Karpas-422 (cell line): ENCODE results near the gene DHX30. TPM values are rescaled to one million over a fixed set of nuclear protein-coding genes. Genes with fewer than 3 reads are reported as not detected.

Experiments
- DNase-seq: peaks from one replicate; pipeline ENCODE4 v3.0.0-alpha.2; 2015
- H2AFZ ChIP-seq: fragments of 200-600 bp; sonication (generic); 2 replicates; pipeline ENCODE4 v1.6.1; 2014; ENCODE audit warnings: antibody characterized with exemption, low read length, mixed read lengths
- H3K27ac ChIP-seq: fragments of 200-600 bp; sonication (generic); 2 replicates; pipeline ENCODE4 v1.5.1; 2014; ENCODE audit warnings: mild to moderate bottlenecking, low read length, moderate library complexity
- H3K27me3 ChIP-seq: fragments of 200-600 bp; sonication (generic); 2 replicates; pipeline ENCODE4 v1.6.1; 2014; ENCODE audit warnings: low read length, mixed read lengths
- H3K36me3 ChIP-seq: fragments of 200-600 bp; sonication (generic); 2 replicates; pipeline ENCODE4 v1.6.1; 2014; ENCODE audit warnings: low read length, mixed read lengths; ENCODE audit not compliant: insufficient read depth
- H3K4me1 ChIP-seq: fragments of 200-600 bp; sonication (generic); 2 replicates; pipeline ENCODE4 v1.6.1; 2014; ENCODE audit warnings: mild to moderate bottlenecking, low read length, mixed read lengths
- H3K4me2 ChIP-seq: fragments of 200-600 bp; sonication (generic); 2 replicates; pipeline ENCODE4 v1.6.1; 2014; ENCODE audit warnings: low read length, low read depth, mild to moderate bottlenecking; ENCODE audit not compliant: poor library complexity, severe bottlenecking
- H3K4me3 ChIP-seq: fragments of 200-600 bp; sonication (generic); 2 replicates; pipeline ENCODE4 v1.5.1; 2014; ENCODE audit warnings: mild to moderate bottlenecking, antibody characterized with exemption, low read length, mixed read lengths
- H3K79me2 ChIP-seq: fragments of 200-600 bp; sonication (generic); 2 replicates; pipeline ENCODE4 v1.6.1; 2014; ENCODE audit warnings: mild to moderate bottlenecking, low read length, mixed read lengths
- H3K9ac ChIP-seq: fragments of 200-600 bp; sonication (generic); 2 replicates; pipeline ENCODE4 v1.6.0; 2014; ENCODE audit warnings: low read length
- H3K9me2 ChIP-seq: fragments of 200-600 bp; sonication (generic), shearing (Covaris generic); replicated peaks from 2 replicates; pipeline ENCODE4 v1.6.0; 2014; ENCODE audit warnings: mild to moderate bottlenecking, low read length, moderate library complexity; ENCODE audit not compliant: insufficient read depth
- H3K9me3 ChIP-seq: fragments of 300-700, 200-600 bp; sonication (generic); 2 replicates; pipeline ENCODE4 v1.6.1; 2014; ENCODE audit warnings: low read length, mixed read lengths
- H4K20me1 ChIP-seq: fragments of 200-600 bp; sonication (generic); 2 replicates; pipeline ENCODE4 v1.6.1; 2014; ENCODE audit warnings: mild to moderate bottlenecking, antibody characterized with exemption, low read length, low read depth; ENCODE audit not compliant: insufficient read depth
- total RNA-seq: library from RNA; depleted of rRNA; stranded (reverse); fragments of >200 nt; shearing (Covaris generic); gene quantifications from 2 replicates; pipeline ENCODE4 v1.2.3, GENCODE V29; 2014; ENCODE audit warnings: low replicate concordance

DHX30 gene
- total RNA-seq, 1 experiment from 2014 or later = 58.6 TPM

DNA sequence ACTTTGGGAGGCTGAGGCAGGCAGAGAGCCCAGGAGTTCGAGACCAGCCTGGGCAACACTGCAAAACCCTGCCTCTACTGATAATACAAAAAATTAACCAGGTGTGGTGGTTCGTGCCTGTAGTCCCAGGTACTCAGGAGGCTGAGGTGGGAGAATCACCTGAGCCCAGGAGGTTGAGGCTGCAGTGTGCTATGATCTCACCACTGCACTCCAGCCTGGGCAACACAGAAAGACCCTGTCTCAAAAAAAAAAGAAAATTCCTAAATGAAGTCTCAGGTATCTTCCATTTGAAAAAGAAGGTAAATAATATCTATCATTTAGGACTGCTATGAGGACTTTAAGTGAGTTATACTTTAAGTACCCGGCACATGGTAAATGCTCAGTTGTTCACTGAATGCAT is 24.2 kb upstream of the DHX30 start:
- Histone ChIP-seq H3K9me2 (no peaks in the 10 kb centered on the region), H3K9me3 (no peaks in the 10 kb centered on the region), H3K27me3 (no peaks in the 10 kb centered on the region), H3K4me1 (peaks cover 32% of the 10 kb centered on the region), H3K9ac (no peak overlapping the region), H3K36me3 (peaks cover 14% of the 10 kb centered on the region; the same call in 1 of the 2 replicates), H4K20me1 (peaks cover 24% of the 10 kb centered on the region), H3K4me2 (peak overlapping the region; percentile 82), H3K79me2 (peaks cover 82% of the 10 kb centered on the region), H3K27ac (no peak overlapping the region), H3K4me3 (no peak overlapping the region), H2AFZ (no peak overlapping the region)
- DNase-seq = no peak

DNA sequence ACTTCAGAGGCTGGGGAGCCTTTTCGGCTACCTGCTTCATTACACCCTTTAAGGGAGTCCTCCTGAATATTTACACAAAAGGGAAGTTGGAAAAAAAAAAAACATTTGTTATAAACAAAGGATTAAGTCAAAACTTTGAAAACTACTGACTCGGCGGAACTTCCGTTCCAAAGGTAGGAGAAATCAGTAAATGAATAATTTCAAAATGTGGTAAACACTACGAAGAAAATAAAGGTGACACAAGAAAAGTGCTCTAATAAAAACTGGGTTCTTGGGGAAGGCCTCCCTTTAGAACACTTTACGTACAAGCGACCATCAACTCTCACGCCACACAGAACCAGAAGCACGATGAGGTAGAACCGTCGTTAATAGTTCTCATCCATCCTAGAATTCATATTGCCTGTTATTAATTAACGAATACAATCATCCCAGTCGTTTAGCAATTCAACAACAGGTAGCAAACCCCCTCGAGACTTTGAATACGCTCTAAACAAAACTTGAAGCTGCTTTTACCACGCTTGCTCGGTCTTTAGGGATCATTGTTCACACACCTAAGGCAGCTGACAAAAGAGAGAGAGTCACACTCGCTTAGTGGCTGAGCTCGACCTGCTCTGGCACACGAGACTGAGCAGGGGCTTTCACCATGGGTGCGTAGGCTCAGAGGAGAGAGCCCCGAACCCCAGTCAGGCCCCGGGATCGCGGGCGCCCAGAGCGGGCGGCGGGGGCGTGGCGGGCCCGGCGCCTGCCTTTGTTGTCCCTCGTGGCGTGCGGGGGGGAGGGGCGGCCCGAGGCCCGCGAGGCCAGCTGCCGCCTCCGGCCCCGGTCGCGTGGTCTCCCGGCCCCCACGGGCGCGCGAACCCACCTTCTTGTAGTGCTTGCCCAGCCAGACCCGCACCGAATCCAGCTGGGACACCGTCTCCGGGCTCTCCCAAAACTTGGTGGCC is 21.9 kb upstream of the DHX30 start:
- peaks cover 14% of the 10 kb centered on the region for H4K20me1 ChIP-seq

DNA sequence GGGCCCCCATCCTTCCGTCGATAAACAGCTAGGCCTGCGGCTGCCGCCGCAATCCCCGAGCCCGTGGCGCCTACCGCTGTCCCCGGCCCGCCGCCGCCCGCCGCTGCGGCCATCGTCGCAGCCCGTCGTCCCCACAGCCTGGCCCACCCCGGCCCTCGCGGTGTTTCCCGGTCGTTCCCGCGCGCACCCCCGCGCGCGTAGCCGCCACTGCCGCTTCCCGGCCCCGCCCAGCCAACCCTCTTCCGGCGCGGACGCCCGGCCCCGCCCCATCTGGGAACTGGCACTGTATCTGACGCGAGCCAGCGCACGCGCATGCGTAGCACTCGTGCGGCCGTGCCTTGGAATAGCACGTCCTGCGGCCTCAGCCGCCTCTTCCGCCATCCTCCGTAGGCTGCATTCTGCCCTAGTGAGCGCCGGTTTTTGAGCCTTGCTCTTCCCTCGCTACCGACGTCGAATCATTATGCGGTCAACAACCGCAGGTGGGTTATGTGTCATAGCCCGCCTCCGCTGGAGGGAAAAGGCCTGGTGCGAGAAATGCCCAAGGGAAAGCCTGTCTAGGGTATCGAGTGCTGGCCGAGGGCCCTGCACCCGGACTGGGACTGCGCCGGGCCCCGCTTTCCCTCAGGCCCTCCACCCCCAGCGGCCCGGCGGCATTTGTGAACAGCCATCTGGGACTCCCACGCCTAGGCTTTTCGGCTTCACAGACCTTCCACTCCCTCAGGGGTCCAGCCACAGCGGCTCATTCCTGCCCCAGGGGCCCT is 21.1 kb upstream of the DHX30 start, which contains the start of gene SMARCC1:
Gene SMARCC1, minus strand, starts transcription at position 209 of the 761 bp plus-strand sequence. Its CDS starts 96 bp downstream, at position 113.
- peak within 1 kb of the TSS; percentile 86 for H3K27ac ChIP-seq
- H3K27me3 ChIP-seq = no peaks in the 10 kb centered on the region
- DNase-seq = peak; percentile 99
- H3K79me2 ChIP-seq = peaks cover 51% of the 10 kb centered on the region
- H3K9ac ChIP-seq = peak within 1 kb of the TSS; percentile 99
- peaks cover 5% of the 10 kb centered on the region; the same call in 1 of the 2 replicates for H3K36me3 ChIP-seq
- H4K20me1 ChIP-seq = peaks cover 9% of the 10 kb centered on the region; the same call in 1 of the 2 replicates
- H3K4me1 ChIP-seq = peaks cover 32% of the 10 kb centered on the region
- peak within 1 kb of the TSS; percentile 92 for H3K4me3 ChIP-seq
- H3K9me2 ChIP-seq = no peaks in the 10 kb centered on the region
- H3K9me3 ChIP-seq = no peaks in the 10 kb centered on the region
- peak within 1 kb of the TSS; percentile 82 for H3K4me2 ChIP-seq
- peak within 1 kb of the TSS; percentile 94 for H2AFZ ChIP-seq

More for the DNA sequence above, 21.9 kb upstream of the DHX30 start:
- Histone ChIP-seq H2AFZ (no peak overlapping the region), H3K9me3 (no peaks in the 10 kb centered on the region), H3K27me3 (no peaks in the 10 kb centered on the region), H3K4me2 (peak overlapping the region; percentile 82), H3K79me2 (peaks cover 60% of the 10 kb centered on the region), H3K9ac (peak overlapping the region; percentile 99), H3K4me3 (peak overlapping the region; percentile 92), H3K4me1 (peaks cover 32% of the 10 kb centered on the region), H3K36me3 (peaks cover 9% of the 10 kb centered on the region; the same call in 1 of the 2 replicates), H3K27ac (peak overlapping the region; percentile 85), H3K9me2 (no peaks in the 10 kb centered on the region)
- DNase-seq = peak; percentile 81

DNA sequence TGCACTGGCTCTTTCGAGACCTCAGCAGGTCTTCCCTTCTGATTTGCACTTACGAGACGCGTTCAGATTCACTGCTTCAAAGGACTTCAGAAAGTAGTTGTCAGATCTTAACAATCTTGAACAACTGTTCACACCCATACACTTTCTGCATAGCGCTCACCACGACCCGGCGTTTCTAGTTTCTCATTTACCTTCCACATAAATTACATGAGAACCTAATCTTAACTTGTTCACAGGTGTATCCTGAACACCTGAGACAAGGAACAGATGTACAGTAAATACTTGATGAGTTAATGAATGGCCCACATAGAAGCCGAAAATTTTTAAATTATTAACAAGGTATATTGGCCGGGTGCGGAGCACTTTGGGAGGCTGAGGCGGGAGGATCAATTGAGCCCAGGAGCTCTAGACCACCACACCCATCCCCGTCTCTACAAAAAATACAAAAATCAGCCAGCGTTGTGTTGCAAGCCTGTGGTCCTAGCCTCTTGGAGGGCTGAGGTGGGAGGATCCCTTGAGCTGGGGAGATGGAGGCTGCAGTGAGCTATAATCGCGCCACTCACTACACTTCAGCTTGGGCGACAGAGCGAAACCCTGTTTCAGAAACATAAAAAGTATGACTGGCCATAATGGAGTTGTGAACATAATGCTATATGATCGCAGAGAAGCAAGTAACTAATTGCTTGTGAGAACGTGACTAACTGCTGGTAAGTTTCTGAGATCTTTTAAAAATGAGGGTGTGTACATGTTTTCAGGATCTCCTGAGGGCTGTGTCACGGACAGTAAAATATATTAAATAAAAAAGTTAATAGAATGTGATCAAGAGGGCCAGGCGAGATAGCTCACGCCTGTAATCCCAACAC is 20.3 kb upstream of the DHX30 start:
- Histone ChIP-seq H3K27me3 (no peaks in the 10 kb centered on the region), H2AFZ (peak overlapping the region; percentile 94), H3K4me3 (peak overlapping the region; percentile 92), H3K9me3 (no peaks in the 10 kb centered on the region), H3K36me3 (peaks cover 5% of the 10 kb centered on the region; the same call in 1 of the 2 replicates), H3K79me2 (peaks cover 43% of the 10 kb centered on the region), H4K20me1 (peaks cover 9% of the 10 kb centered on the region; the same call in 1 of the 2 replicates), H3K9ac (peak overlapping the region; percentile 99), H3K4me2 (peak overlapping the region; percentile 82), H3K27ac (peak overlapping the region; percentile 86), H3K9me2 (no peaks in the 10 kb centered on the region), H3K4me1 (peaks cover 32% of the 10 kb centered on the region)
- DNase-seq = peak; percentile 62

DNA sequence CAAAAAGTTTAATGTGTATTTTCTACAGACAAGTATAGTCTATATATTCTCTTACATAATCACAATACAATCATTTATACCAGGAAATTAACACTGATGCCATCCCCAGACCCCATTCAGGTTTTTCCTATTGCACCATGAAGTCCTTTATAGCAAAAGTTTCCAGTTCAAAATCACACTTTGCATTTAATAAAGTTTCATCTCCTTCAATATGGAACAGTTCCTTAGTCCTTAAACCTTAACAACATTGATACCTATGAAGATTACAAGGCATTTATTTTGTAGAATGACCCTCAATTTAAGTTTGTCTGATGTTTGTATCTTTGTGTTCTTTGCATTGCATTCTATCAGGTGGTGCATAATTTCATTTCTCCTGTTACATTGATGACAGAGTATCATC is 19.3 kb upstream of the DHX30 start:
- Histone ChIP-seq H3K4me2 (peak overlapping the region; percentile 82), H2AFZ (no peak overlapping the region), H3K36me3 (peaks cover 5% of the 10 kb centered on the region; the same call in 1 of the 2 replicates)

DNA sequence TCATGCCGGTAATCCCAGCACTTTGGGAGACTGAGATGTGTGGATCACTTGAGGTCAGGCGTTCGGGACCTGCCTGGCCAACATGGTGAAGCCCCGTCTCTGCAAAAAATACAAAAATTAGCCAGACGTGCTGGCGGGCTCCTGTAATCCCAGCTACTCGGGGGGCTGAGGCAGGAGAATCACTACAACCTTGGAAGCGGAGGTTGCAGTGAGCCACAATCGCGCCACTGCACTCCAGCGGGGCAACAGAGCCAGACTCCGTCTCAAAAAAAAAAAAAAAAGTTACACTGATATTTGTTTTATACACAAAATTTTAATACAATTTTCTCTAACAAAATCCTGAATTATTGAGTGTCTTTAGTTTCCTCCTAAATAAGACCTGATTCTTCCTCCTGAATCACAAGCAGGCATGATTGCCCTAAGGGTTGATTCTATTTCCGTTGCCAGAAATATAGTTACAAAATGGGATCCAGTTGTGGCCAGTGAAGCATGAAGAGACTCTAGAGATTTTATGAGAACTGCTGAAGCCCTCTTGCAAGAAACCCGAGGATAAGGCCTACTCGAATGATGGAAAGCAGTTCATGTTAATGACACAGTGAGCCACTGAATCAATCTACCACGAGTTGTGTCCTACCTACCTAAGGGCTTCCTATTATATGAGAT is 11.6 kb upstream of the DHX30 start:
- H3K4me1 ChIP-seq = no peaks in the 10 kb centered on the region
- H3K4me3 ChIP-seq = no peak overlapping the region
- no peaks in the 10 kb centered on the region for H3K27me3 ChIP-seq
- peak; percentile 40 for DNase-seq
- no peaks in the 10 kb centered on the region for H4K20me1 ChIP-seq
- H3K4me2 ChIP-seq = no peak overlapping the region
- H3K36me3 ChIP-seq = no peaks in the 10 kb centered on the region
- H2AFZ ChIP-seq = no peak overlapping the region
- H3K9ac ChIP-seq = no peak overlapping the region
- no peaks in the 10 kb centered on the region for H3K79me2 ChIP-seq
- H3K9me2 ChIP-seq = no peaks in the 10 kb centered on the region
- H3K27ac ChIP-seq = no peak overlapping the region
- H3K9me3 ChIP-seq = no peaks in the 10 kb centered on the region

More for the DNA sequence above, 19.3 kb upstream of the DHX30 start:
- Histone ChIP-seq H3K27me3 (no peaks in the 10 kb centered on the region), H3K9ac (no peak overlapping the region), H3K9me2 (no peaks in the 10 kb centered on the region), H4K20me1 (peaks cover 9% of the 10 kb centered on the region; the same call in 1 of the 2 replicates), H3K4me3 (no peak overlapping the region; the same call in 1 of the 2 replicates), H3K4me1 (peaks cover 30% of the 10 kb centered on the region), H3K27ac (no peak overlapping the region), H3K9me3 (no peaks in the 10 kb centered on the region), H3K79me2 (peaks cover 33% of the 10 kb centered on the region)
- no peak for DNase-seq

DNA sequence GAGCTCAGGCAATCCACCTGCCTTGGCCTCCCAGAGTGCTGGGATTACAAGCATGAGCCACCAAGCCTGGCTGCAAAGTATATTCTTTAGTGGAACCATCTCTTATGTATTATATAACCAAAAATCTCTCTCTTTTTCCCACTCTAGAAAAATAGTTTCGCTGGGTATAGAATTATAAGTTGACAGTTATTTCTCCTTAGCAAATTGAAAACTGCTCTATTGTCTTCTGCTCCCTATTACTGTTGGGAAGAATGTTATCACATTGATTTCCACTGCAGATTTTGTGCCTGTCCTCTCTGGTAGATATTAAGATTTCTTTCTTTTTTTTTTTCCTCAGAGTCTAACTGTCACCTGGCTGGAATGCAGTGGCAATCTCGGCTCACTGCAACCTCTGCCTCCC is 10.2 kb upstream of the DHX30 start:
- no peak overlapping the region for H3K9ac ChIP-seq
- no peaks in the 10 kb centered on the region for H3K27me3 ChIP-seq
- no peak overlapping the region for H2AFZ ChIP-seq
- H3K9me3 ChIP-seq = no peaks in the 10 kb centered on the region
- H3K36me3 ChIP-seq = no peaks in the 10 kb centered on the region
- no peak for DNase-seq
- peaks cover 7% of the 10 kb centered on the region for H3K4me1 ChIP-seq
- no peak overlapping the region for H3K27ac ChIP-seq
- no peaks in the 10 kb centered on the region for H3K9me2 ChIP-seq
- no peak overlapping the region for H3K4me3 ChIP-seq
- H4K20me1 ChIP-seq = no peaks in the 10 kb centered on the region
- no peaks in the 10 kb centered on the region for H3K79me2 ChIP-seq
- H3K4me2 ChIP-seq = no peak overlapping the region
